Endothelial cell (in vitro differentiated cells): ENCODE results near the gene FOXP4. TPM values are rescaled to one million over a fixed set of nuclear protein-coding genes. Genes with fewer than 3 reads are reported as not detected.

Experiments used
- DNase-seq: peaks from one replicate; pipeline ENCODE4 v3.0.0; 2021; ENCODE audit warnings: low spot score
- H3K27ac Mint-ChIP-seq: one replicate; pipeline ENCODE4 v1.8.0; 2021; ENCODE audit warnings: mixed read lengths, inconsistent platforms; ENCODE audit not compliant: unreplicated experiment
- H3K27me3 Mint-ChIP-seq: one replicate; pipeline ENCODE4 v1.8.0; 2021; ENCODE audit warnings: mild to moderate bottlenecking, moderate library complexity, mixed read lengths, inconsistent platforms; ENCODE audit not compliant: unreplicated experiment
- H3K36me3 Mint-ChIP-seq: one replicate; pipeline ENCODE4 v1.8.0; 2021; ENCODE audit warnings: mild to moderate bottlenecking, low read depth, mixed read lengths, inconsistent platforms; ENCODE audit not compliant: unreplicated experiment
- H3K4me1 Mint-ChIP-seq: one replicate; pipeline ENCODE4 v1.8.0; 2021; ENCODE audit warnings: mild to moderate bottlenecking, mixed read lengths, inconsistent platforms; ENCODE audit not compliant: unreplicated experiment
- H3K4me3 Mint-ChIP-seq: one replicate; pipeline ENCODE4 v1.8.0; 2021; ENCODE audit warnings: mild to moderate bottlenecking, mixed read lengths, inconsistent platforms; ENCODE audit not compliant: unreplicated experiment
- H3K9me3 Mint-ChIP-seq: one replicate; pipeline ENCODE4 v1.8.0; 2021; ENCODE audit warnings: mixed read lengths, inconsistent platforms; ENCODE audit not compliant: unreplicated experiment
- total RNA-seq: library from RNA; stranded (reverse); fragmentation: NEBNext Ultra II Directional; extraction: Animal tissue kit (Norgen Biotek cat#: 25700); gene quantifications from one replicate; pipeline ENCODE4 v1.2.1, GENCODE V29; 2021; ENCODE audit not compliant: unreplicated experiment
- TF ChIP-seq, protein P1 (sequence below): fragments of 200-600 bp; sonication (generic); IDR thresholded peaks from one replicate; pipeline ENCODE4 v1.5.0; 2021; ENCODE audit warnings: antibody characterized with exemption; ENCODE audit not compliant: unreplicated experiment

FOXP4 gene
- total RNA-seq, 1 donor from 2014 or later: 32.5 TPM

DNA sequence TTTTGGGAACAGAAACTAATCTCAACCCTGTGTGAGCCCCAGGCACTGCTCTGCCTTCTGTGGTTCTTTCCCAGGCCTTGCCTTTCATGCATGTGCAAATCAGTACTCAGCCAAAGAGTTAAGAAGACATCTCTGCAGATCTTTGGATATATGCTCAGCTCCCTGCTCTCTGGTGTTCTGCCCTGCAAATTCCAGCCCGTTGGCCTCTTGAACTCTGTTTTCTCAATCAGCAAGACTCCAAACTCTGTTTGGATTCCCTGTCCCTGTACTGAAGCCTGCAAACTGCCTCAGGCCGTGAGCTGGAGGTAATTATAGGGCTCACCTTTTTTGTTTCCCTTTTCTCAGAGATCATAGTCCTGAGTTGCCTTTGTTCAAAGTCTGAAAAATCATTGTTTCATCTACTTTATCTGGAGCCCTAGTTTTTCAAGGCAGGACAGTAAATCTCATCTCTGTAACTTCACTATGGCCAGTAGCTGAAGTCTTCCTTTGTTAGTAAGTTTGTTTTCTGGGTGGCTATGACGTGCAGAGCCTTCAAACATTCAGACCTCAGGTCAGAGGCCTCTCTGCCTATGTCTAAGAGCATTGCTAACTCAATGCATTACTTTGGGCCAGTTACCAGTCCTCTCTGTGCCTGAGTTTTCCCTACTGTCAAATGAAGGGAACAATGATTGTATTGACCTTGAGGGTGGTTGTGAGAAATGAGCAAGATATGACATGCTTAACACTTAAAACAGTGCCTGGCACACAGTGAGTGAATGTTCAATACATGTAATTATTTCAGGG lies 76.2 kb downstream of the FOXP4 start:
- H3K27ac Mint-ChIP-seq: no peak overlapping the region
- no peaks in the 10 kb centered on the region for H3K9me3 Mint-ChIP-seq

DNA sequence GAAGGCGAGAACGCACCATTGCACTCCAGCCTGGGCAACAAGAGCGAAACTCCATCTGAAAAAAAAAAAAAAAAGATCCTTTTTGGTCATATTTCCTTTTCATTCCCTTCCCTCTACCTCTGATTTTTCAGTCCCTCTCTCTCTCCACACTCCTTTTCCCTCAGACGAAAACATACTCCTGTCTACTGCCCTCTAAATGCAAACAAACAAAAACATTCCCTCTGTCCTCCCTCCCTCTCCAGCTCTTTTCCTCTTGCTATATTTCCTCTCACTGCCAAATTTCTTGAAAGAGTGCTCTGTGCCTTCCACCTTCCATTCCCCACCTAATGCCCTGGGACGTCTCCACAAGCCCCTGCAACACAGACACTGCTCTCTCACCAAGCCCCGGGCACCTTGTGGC lies 77.1 kb downstream of the FOXP4 start:
- Mint-ChIP-seq H3K27ac (peak overlapping the region; percentile 9), H3K36me3 (peaks cover 5% of the 10 kb centered on the region)
- TF ChIP-seq, protein P1, sequence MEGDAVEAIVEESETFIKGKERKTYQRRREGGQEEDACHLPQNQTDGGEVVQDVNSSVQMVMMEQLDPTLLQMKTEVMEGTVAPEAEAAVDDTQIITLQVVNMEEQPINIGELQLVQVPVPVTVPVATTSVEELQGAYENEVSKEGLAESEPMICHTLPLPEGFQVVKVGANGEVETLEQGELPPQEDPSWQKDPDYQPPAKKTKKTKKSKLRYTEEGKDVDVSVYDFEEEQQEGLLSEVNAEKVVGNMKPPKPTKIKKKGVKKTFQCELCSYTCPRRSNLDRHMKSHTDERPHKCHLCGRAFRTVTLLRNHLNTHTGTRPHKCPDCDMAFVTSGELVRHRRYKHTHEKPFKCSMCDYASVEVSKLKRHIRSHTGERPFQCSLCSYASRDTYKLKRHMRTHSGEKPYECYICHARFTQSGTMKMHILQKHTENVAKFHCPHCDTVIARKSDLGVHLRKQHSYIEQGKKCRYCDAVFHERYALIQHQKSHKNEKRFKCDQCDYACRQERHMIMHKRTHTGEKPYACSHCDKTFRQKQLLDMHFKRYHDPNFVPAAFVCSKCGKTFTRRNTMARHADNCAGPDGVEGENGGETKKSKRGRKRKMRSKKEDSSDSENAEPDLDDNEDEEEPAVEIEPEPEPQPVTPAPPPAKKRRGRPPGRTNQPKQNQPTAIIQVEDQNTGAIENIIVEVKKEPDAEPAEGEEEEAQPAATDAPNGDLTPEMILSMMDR: no peak

More for the DNA sequence above, 76.2 kb downstream of the FOXP4 start:
- H3K4me1 Mint-ChIP-seq: peaks cover 37% of the 10 kb centered on the region
- H3K4me3 Mint-ChIP-seq: no peak overlapping the region
- peaks cover 4% of the 10 kb centered on the region for H3K27me3 Mint-ChIP-seq
- no peak for DNase-seq
- TF ChIP-seq, protein P1: no peak
- H3K36me3 Mint-ChIP-seq: peaks cover 5% of the 10 kb centered on the region

DNA sequence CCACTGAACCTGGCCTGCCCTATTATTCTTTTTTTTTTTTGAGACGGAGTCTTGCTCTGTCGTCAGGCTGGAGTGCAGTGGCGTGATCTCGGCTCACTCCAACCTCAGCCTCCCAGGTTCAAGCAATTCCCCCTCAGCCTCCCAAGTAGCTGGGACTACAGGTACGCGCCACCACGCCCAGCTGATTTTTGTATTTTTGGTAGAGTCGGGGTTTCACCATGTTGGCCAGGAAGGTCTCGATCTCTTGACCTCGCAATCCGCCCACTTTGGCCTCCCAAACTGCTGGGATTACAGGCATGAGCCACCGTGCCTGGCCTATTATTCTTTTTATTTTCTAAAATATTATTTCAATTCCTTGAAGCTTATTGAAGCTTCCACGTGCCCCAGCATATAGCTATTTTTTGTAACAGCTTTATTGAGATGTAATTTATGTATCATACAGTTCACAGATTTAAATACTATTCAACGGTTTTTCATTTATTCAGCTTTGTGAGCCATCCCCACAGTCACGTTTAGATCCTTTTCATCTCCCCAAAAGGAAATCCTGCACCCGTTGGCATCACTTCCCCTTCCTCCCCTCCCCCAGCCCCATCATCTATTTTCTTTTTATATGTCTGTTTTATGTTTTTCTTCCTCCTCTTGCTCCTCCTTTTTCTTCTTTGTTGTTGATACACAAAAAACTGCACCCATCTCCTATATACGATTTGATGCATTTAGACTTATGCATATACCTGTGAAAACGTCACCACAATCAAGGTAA lies 78.6 kb downstream of the FOXP4 start:
- Mint-ChIP-seq H3K9me3 (no peaks in the 10 kb centered on the region), H3K27me3 (peaks cover 4% of the 10 kb centered on the region), H3K4me3 (peak overlapping the region; percentile 12), H3K36me3 (peaks cover 5% of the 10 kb centered on the region), H3K4me1 (peaks cover 43% of the 10 kb centered on the region), H3K27ac (peak overlapping the region; percentile 93)
- no peak for DNase-seq
- TF ChIP-seq, protein P1: no peak

More for the DNA sequence above, 77.1 kb downstream of the FOXP4 start:
- Mint-ChIP-seq H3K9me3 (no peaks in the 10 kb centered on the region), H3K27me3 (peaks cover 4% of the 10 kb centered on the region), H3K4me1 (peaks cover 43% of the 10 kb centered on the region), H3K4me3 (no peak overlapping the region)
- no peak for DNase-seq

DNA sequence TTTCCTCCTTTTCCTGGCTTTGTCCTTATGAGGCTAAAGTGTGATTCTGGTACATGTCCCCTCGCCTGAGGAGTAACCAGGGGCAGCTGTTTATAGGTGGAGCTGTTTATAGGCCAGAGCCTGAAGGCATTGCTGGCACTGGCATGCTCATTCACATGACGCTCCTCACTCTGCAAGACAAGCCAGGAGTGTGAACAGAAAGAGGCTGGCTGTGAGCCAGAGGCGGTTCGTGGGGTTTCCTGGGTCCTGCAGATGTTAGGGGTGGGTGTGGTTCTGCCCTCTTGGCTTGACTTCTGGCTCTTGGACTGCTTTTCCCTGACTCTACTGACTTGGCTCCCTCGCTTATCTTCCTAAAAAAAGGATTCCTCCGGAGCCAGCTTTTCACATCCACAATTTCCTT lies 79.3 kb downstream of the FOXP4 start:
- TF ChIP-seq, protein P1: no peak
- Mint-ChIP-seq H3K4me3 (peak overlapping the region; percentile 12), H3K27me3 (peaks cover 4% of the 10 kb centered on the region), H3K27ac (peak overlapping the region; percentile 93), H3K4me1 (peaks cover 43% of the 10 kb centered on the region), H3K36me3 (peaks cover 5% of the 10 kb centered on the region), H3K9me3 (no peaks in the 10 kb centered on the region)
- DNase-seq: no peak

DNA sequence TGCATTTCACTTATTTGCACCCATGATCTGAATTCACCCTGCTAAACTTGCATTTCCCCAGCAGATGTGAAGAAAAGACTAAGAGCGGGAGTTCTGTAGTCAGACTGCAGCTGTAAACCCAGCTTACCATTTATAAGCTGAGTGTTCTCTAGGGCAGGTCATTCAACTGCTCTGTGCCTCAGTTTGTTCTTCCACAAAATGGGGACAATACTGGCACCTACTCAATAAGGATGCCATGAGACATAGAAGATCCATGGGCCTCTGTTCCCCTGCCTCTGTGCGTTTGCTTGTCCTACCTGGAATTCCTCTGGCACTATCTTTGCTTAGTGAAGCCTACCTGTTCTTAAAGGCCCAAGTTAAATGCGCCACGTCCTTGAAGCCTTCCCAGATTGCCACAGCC lies 79.8 kb downstream of the FOXP4 start:
- Mint-ChIP-seq H3K4me1 (peaks cover 47% of the 10 kb centered on the region), H3K36me3 (peaks cover 5% of the 10 kb centered on the region), H3K4me3 (no peak overlapping the region), H3K27ac (peak overlapping the region; percentile 93), H3K9me3 (no peaks in the 10 kb centered on the region), H3K27me3 (peaks cover 4% of the 10 kb centered on the region)
- DNase-seq: no peak
- TF ChIP-seq, protein P1: no peak
